C4-2B (cell line): ENCODE results near the gene TPM4.
"Not testable (repeated sequence)": the region's sequence is repeated elsewhere in the genome, so short reads cannot be mapped to it uniquely, and the experiment has no call there.

Source experiments
- ZFX ChIP-seq: fragments of 450-650 bp; IDR thresholded peaks from 2 replicates; pipeline ENCODE4 v1.6.1; 2017
- TF ChIP-seq, protein P1 (sequence below): fragments of 450-650 bp; conservative IDR thresholded peaks from 2 replicates; pipeline ENCODE4 v1.5.1; 2017; ENCODE audit warnings: mild to moderate bottlenecking

DNA sequence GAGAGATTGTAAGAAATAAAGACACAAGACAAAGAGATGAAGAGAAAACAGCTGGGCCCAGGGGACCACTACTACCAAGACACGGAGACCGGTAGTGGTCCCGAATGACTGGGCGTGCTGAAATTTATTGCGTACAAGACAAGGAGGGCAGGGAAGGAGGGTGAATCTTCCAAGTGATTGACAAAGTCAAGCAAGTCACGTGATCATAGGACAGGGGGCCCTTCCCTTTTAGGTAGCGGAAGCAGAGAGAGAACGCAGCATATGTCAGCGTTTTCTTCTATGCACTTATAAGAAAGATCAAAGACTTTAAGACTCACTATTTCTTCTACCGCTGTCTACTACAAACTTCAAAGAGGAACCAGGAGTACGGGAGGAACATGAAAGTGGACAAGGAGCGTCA is 46.1 kb upstream of the TPM4 start:
- TF ChIP-seq, protein P1, sequence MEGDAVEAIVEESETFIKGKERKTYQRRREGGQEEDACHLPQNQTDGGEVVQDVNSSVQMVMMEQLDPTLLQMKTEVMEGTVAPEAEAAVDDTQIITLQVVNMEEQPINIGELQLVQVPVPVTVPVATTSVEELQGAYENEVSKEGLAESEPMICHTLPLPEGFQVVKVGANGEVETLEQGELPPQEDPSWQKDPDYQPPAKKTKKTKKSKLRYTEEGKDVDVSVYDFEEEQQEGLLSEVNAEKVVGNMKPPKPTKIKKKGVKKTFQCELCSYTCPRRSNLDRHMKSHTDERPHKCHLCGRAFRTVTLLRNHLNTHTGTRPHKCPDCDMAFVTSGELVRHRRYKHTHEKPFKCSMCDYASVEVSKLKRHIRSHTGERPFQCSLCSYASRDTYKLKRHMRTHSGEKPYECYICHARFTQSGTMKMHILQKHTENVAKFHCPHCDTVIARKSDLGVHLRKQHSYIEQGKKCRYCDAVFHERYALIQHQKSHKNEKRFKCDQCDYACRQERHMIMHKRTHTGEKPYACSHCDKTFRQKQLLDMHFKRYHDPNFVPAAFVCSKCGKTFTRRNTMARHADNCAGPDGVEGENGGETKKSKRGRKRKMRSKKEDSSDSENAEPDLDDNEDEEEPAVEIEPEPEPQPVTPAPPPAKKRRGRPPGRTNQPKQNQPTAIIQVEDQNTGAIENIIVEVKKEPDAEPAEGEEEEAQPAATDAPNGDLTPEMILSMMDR, result not testable (repeated sequence)
- TF ChIP-seq ZFX, result not testable (repeated sequence)
